Upper lobe of left lung (tissue), 4 donors: ENCODE data around the gene CLDN18.

Source experiments
- CTCF ChIP-seq, 6 experiments: fragments of 450-650 bp in 4 of 6; fragments of 200-600 bp in 2 of 6; sonication (generic) in 2 of 6; IDR thresholded peaks; one replicate each; pipeline ENCODE4 v1.5.1; 2016 to 2019; ENCODE audit warnings: antibody characterized with exemption in 6 of 6
- EP300 ChIP-seq, 4 donors: sonication (generic); formaldehyde crosslinking; IDR thresholded peaks; one replicate each; pipeline ENCODE4 v1.5.1; 2017; ENCODE audit warnings: antibody characterized with exemption in 4 of 4, control low read depth in 2 of 4
- POLR2A ChIP-seq, 4 donors: fragments of 450-650 bp; IDR thresholded peaks; one replicate each; pipeline ENCODE4 v1.5.1; 2016 to 2017; ENCODE audit warnings: antibody characterized with exemption in 4 of 4, mild to moderate bottlenecking in 2 of 4
- POLR2AphosphoS5 ChIP-seq, 2 donors: sonication (generic); formaldehyde crosslinking; IDR thresholded peaks; one replicate each; pipeline ENCODE4 v1.5.1; 2017; ENCODE audit warnings: antibody characterized with exemption in 2 of 2

- no peak for TF ChIP-seq EP300 (IDR thresholded peaks at IDR 0.05)
- no peak for TF ChIP-seq CTCF (IDR thresholded peaks at IDR 0.05)
- TF ChIP-seq POLR2A (IDR thresholded peaks at IDR 0.05), result no peak
- no peak for TF ChIP-seq POLR2AphosphoS5 (IDR thresholded peaks at IDR 0.05)
Observed at GRCh38 chr3:138046955-138047354, 37.0 kb downstream of the CLDN18 start.
